Superior temporal gyrus (tissue), 1 donor: ENCODE data around the gene CYP4F2.
"Not testable (repeated sequence)": the region's sequence is repeated elsewhere in the genome, so short reads cannot be mapped to it uniquely, and the experiment has no call there.

Source experiments
- DNase-seq: peaks from one replicate; pipeline ENCODE4 v3.0.0-alpha.2; 2016; ENCODE audit errors: extremely low spot score

Gene CYP4F2

GRCh38 chr19:15850385-15850784 lies 47.5 kb downstream of the CYP4F2 start:
- no peak for DNase-seq

GRCh38 chr19:15846923-15847322 lies 51.0 kb downstream of the CYP4F2 start:
- DNase-seq: no peak

GRCh38 chr19:15843894-15844222 lies 54.0 kb downstream of the CYP4F2 start:
- not testable (repeated sequence) for DNase-seq

- no peak for DNase-seq
These were observed 54.5 kb downstream of the CYP4F2 start for GRCh38 chr19:15843203-15843893.

- DNase-seq: no peak
These were observed 55.9 kb downstream of the CYP4F2 start for GRCh38 chr19:15841875-15842569.

GRCh38 chr19:15840833-15841232 lies 57.0 kb downstream of the CYP4F2 start:
- DNase-seq: no peak

- not testable (repeated sequence) for DNase-seq
These were observed 58.0 kb downstream of the CYP4F2 start for GRCh38 chr19:15839888-15840287.

- DNase-seq: no peak
These were observed 59.5 kb downstream of the CYP4F2 start for GRCh38 chr19:15838351-15838750.

- peak; percentile 10 for DNase-seq
These were observed 60.6 kb downstream of the CYP4F2 start for GRCh38 chr19:15837221-15837731.

GRCh38 chr19:15836330-15837220 lies 61.3 kb downstream of the CYP4F2 start:
- peak; percentile 99 for DNase-seq

GRCh38 chr19:15835565-15836329 lies 62.1 kb downstream of the CYP4F2 start:
- not testable (repeated sequence) for DNase-seq

GRCh38 chr19:15834232-15834631 lies 63.6 kb downstream of the CYP4F2 start:
- DNase-seq: not testable (repeated sequence)

GRCh38 chr19:15831626-15832025 lies 66.2 kb downstream of the CYP4F2 start:
- DNase-seq: no peak

- DNase-seq: no peak
These were observed 68.1 kb downstream of the CYP4F2 start for GRCh38 chr19:15829786-15830185.

GRCh38 chr19:15829306-15829698 lies 68.6 kb downstream of the CYP4F2 start:
- no peak for DNase-seq

- DNase-seq: not testable (repeated sequence)
These were observed 69.1 kb downstream of the CYP4F2 start for GRCh38 chr19:15828611-15829305.

GRCh38 chr19:15828121-15828610 lies 69.7 kb downstream of the CYP4F2 start:
- DNase-seq: no peak
